HL-60 (cell line): ENCODE measurements around the gene SYNRG.

Experiments
- DNase-seq, 2 experiments: peaks; one replicate each; pipeline ENCODE4 v3.0.0-alpha.2; 2010 to 2020; ENCODE audit warnings: low read depth in 1 of 2, low spot score in 1 of 2
- H3K27ac ChIP-seq: fragments of 250-450 bp; sonication (Bioruptor Pico); replicated peaks from 2 replicates; pipeline ENCODE4 v1.5.1; 2020; ENCODE audit warnings: mild to moderate bottlenecking, moderate library complexity
- H3K27me3 ChIP-seq: fragments of 250-450 bp; sonication (Bioruptor Pico); 2 replicates; pipeline ENCODE4 v1.5.1; 2021; ENCODE audit warnings: mild to moderate bottlenecking, moderate library complexity; ENCODE audit not compliant: insufficient read depth, poor library complexity, severe bottlenecking
- H3K4me3 ChIP-seq: replicated peaks from 2 replicates; pipeline ENCODE4 v1.5.1; 2011; ENCODE audit warnings: mild to moderate bottlenecking, control low read depth, low read length; ENCODE audit not compliant: insufficient read depth
- CTCF ChIP-seq: IDR thresholded peaks from one replicate; pipeline ENCODE4 v1.5.1; 2011; ENCODE audit warnings: low read length, control low read depth, inconsistent platforms; ENCODE audit not compliant: insufficient read depth
- GABPA ChIP-seq: IDR thresholded peaks from 2 replicates; pipeline ENCODE4 v1.6.1; 2012; ENCODE audit warnings: low read depth
- POLR2AphosphoS5 ChIP-seq: IDR thresholded peaks from 2 replicates; pipeline ENCODE4 v1.6.1; 2012; ENCODE audit warnings: low read depth
- REST ChIP-seq: IDR thresholded peaks from 2 replicates; pipeline ENCODE4 v1.6.1; 2012; ENCODE audit warnings: low read depth; ENCODE audit not compliant: insufficient replicate concordance
- SPI1 ChIP-seq: IDR thresholded peaks from 2 replicates; pipeline ENCODE4 v1.6.1; 2012; ENCODE audit warnings: low read depth, mild to moderate bottlenecking, borderline replicate concordance

The SYNRG gene

GRCh38 chr17:37530420-37530819 is 78.8 kb downstream of the SYNRG start:
- Histone ChIP-seq H3K27me3 (no peaks in the 10 kb centered on the region), H3K4me3 (no peak overlapping the region), H3K27ac (no peak overlapping the region)
- no peak for TF ChIP-seq GABPA
- no peak for TF ChIP-seq CTCF
- no peak for TF ChIP-seq SPI1
- no peak for TF ChIP-seq REST
- TF ChIP-seq POLR2AphosphoS5: no peak
- DNase-seq: no peak

GRCh38 chr17:37527249-37527851 is 81.9 kb downstream of the SYNRG start:
- Histone ChIP-seq H3K4me3 (no peak overlapping the region), H3K27ac (no peak overlapping the region), H3K27me3 (no peaks in the 10 kb centered on the region)
- DNase-seq: peak; percentile 15 to 20
- TF ChIP-seq CTCF (peak; percentile 47), SPI1 (no peak), GABPA (no peak)

GRCh38 chr17:37523715-37524219 is 85.5 kb downstream of the SYNRG start:
- Histone ChIP-seq H3K27ac (no peak overlapping the region), H3K4me3 (no peak overlapping the region), H3K27me3 (no peaks in the 10 kb centered on the region)
- no peak for DNase-seq
- TF ChIP-seq SPI1: no peak
- no peak for TF ChIP-seq REST
- TF ChIP-seq CTCF: no peak
- TF ChIP-seq POLR2AphosphoS5: no peak
- TF ChIP-seq GABPA: no peak

GRCh38 chr17:37521821-37522220 is 87.4 kb downstream of the SYNRG start:
- TF ChIP-seq GABPA (no peak), SPI1 (no peak), CTCF (no peak), REST (no peak), POLR2AphosphoS5 (no peak)
- DNase-seq: no peak
- no peak overlapping the region for H3K4me3 ChIP-seq

More at GRCh38 chr17:37521821-37522220, 87.4 kb downstream of the SYNRG start:
- Histone ChIP-seq H3K27ac (no peak overlapping the region), H3K27me3 (no peaks in the 10 kb centered on the region)
